ENCODE results near the gene DCDC2C.

GRCh38 chr2:3670376-3670775, 33.0 kb upstream of the DCDC2C start:
- TF ChIP-seq EP300 (IDR thresholded peaks at IDR 0.05): no peak
- TF ChIP-seq CTCF (IDR thresholded peaks at IDR 0.05): no peak
